ENCODE measurements around the gene NELFCD.

Gene NELFCD

DNA sequence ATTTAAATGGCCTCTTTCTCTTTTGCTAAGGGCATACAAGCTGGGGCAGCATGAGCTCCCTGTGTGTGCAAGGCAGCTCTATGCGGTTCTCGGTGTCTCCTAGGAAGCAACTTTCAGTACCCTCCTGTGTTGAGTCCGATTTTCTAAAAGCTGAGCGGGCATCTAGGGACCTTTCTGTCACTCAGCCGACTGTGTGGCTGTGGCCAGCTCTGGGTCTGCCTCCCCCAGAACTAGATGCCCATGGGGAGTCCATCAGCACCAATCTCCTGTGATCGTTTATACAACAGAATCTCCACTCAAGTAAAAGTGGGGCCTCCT, 7.5 kb downstream of the NELFCD start:
- intact Hi-C loops (cut with DNase I; ENCODE audit: low total_unique reads), result no loop called here
- peak in 1 of 2 donors; percentile 31 for DNase-seq
- no peak overlapping the region for H3K27ac ChIP-seq

DNA sequence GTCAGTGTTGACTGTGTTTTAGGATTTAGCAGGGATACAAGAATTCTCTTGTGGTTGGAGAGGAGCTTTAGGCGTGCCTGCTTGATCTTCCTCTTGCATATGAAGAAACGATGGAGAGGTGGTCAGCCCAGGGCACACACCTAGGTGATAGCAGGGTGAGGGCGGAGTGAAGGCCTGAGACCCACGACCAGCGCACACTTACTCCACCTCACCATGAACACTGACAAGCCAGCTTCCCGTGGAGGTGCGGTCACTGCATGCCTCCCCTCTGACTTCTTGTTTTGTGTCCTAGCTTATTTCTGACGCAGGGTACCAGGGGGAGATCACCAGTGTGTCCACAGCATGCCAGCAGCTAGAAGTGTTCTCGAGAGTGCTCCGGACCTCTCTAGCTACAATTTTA, 8.1 kb downstream of the NELFCD start:
- intact Hi-C loops (cut with DNase I; ENCODE audit: low total_unique reads), result no loop called here
- no peaks in the 10 kb centered on the region for H3K9me3 ChIP-seq
- peaks cover 0 to 12% (median 6%) of the 10 kb centered on the region in 4 donors for H3K4me1 ChIP-seq
- H3K27me3 ChIP-seq, result no peaks in the 10 kb centered on the region
- no peak overlapping the region for H3K4me3 ChIP-seq
- peaks cover 67 to 82% (median 81%) of the 10 kb centered on the region in 3 donors for H3K36me3 ChIP-seq
- TF ChIP-seq, protein P1, sequence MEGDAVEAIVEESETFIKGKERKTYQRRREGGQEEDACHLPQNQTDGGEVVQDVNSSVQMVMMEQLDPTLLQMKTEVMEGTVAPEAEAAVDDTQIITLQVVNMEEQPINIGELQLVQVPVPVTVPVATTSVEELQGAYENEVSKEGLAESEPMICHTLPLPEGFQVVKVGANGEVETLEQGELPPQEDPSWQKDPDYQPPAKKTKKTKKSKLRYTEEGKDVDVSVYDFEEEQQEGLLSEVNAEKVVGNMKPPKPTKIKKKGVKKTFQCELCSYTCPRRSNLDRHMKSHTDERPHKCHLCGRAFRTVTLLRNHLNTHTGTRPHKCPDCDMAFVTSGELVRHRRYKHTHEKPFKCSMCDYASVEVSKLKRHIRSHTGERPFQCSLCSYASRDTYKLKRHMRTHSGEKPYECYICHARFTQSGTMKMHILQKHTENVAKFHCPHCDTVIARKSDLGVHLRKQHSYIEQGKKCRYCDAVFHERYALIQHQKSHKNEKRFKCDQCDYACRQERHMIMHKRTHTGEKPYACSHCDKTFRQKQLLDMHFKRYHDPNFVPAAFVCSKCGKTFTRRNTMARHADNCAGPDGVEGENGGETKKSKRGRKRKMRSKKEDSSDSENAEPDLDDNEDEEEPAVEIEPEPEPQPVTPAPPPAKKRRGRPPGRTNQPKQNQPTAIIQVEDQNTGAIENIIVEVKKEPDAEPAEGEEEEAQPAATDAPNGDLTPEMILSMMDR (IDR thresholded peaks at IDR 0.05), result no peak
- peak in 1 of 2 donors; percentile 41 for DNase-seq
- H3K27ac ChIP-seq, result no peak overlapping the region

More for the DNA sequence above, 7.5 kb downstream of the NELFCD start:
- TF ChIP-seq, protein P1 (IDR thresholded peaks at IDR 0.05), result no peak
- H3K27me3 ChIP-seq, result no peaks in the 10 kb centered on the region
- H3K4me1 ChIP-seq, result peaks cover 0 to 19% (median 12%) of the 10 kb centered on the region in 4 donors
- no peaks in the 10 kb centered on the region for H3K9me3 ChIP-seq
- no peak overlapping the region for H3K4me3 ChIP-seq
- H3K36me3 ChIP-seq, result peaks cover 61 to 75% (median 75%) of the 10 kb centered on the region in 3 donors

DNA sequence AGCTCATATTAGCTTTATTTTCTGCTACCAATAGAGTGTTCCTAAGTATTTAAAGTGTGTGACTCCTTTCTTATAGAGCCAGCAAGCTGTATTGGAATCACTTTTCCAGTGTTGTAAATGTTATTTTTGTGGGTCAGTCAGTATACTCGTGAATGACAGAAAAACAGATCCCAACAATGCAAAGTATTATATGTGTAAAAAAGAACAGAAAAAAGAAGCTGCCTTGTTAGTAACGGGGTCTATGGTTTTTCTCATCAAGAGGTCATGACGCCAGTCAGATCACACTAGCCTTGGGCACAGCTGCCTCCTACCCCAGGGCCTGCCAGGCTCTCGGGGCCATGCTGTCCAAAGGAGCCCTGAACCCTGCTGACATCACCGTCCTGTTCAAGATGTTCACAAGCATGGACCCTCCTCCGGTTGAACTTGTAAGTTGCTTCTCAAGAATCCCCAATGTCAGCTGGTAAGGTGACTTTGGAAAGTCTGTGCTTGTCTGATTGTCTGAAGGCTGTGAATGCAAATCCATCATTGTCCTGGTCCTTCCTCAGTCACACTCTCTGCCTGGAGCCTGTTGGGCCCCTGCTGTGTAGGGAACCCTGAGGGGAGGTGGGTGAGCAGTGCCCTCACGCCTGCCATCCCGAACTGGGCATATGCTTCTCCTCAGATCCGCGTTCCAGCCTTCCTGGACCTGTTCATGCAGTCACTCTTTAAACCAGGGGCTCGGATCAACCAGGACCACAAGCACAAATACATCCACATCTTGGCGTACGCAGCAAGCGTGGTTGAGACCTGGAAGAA, 9.8 kb downstream of the NELFCD start:
- TF ChIP-seq, protein P1 (IDR thresholded peaks at IDR 0.05), result no peak
- Histone ChIP-seq H3K9me3 (no peaks in the 10 kb centered on the region), H3K27ac (no peak overlapping the region), H3K4me3 (no peak overlapping the region), H3K27me3 (no peaks in the 10 kb centered on the region), H3K4me1 (no peaks in the 10 kb centered on the region), H3K36me3 (peaks cover 80 to 99% (median 98%) of the 10 kb centered on the region in 3 donors)
- intact Hi-C loops (cut with DNase I; ENCODE audit: low total_unique reads), result no loop called here
- DNase-seq, result peak in 1 of 2 donors; percentile 42

DNA sequence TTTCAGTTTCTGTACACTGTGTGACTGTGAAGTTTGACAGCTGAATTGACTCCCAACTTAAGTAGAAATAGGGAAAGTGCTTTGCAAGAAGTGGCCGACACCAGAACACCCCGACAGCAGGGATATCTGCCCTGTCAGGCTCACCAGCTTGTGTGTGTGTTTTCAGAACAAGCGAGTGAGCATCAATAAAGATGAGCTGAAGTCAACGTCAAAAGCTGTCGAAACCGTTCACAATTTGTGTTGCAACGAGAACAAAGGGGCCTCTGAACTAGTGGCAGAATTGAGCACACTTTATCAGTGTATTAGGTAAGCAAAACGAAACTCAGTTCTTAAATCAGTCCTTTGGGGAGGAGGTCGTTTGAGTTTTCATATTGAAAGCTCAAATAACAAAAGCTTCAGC, 10.7 kb downstream of the NELFCD start:
- TF ChIP-seq, protein P1 (IDR thresholded peaks at IDR 0.05), result no peak
- DNase-seq, result peak in 1 of 2 donors; percentile 17
- Histone ChIP-seq H3K27ac (no peak overlapping the region), H3K27me3 (no peaks in the 10 kb centered on the region), H3K9me3 (no peaks in the 10 kb centered on the region), H3K4me3 (no peak overlapping the region), H3K36me3 (peaks cover 88 to 99% (median 99%) of the 10 kb centered on the region in 3 donors), H3K4me1 (no peaks in the 10 kb centered on the region)
- intact Hi-C loops (cut with DNase I; ENCODE audit: low total_unique reads), result no loop called here

DNA sequence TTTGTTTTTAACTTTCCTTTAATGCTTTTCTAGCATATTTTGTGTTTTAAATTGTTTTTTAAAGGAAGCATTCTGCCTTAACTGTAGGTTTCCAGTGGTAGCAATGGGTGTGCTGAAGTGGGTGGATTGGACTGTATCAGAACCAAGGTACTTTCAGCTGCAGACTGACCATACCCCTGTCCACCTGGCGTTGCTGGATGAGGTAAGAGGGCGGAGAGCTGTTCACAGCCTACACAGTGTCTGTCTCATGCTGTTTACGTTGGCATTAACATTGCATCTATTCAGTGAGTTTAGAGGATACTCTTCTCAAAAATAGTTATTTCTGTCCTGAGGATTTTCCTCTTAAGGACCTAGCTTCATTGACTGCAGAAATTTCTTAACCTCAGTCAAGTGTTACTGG, 11.9 kb downstream of the NELFCD start:
- Histone ChIP-seq H3K27ac (no peak overlapping the region), H3K4me1 (no peaks in the 10 kb centered on the region), H3K9me3 (no peaks in the 10 kb centered on the region), H3K4me3 (no peak overlapping the region), H3K27me3 (no peaks in the 10 kb centered on the region), H3K36me3 (peaks cover 87 to 100% (median 99%) of the 10 kb centered on the region in 3 donors)
- TF ChIP-seq, protein P1 (IDR thresholded peaks at IDR 0.05), result no peak
- DNase-seq, result peak in 1 of 2 donors; percentile 24
- intact Hi-C loops (cut with DNase I; ENCODE audit: low total_unique reads), result no loop called here

All from tibial artery (tissue), 4 donors.